ENCODE results near the gene SNCA.

The SNCA gene

GRCh38 chr4:89836897-89837384 is at the start of gene SNCA:
Gene SNCA, minus strand, starts transcription at chr4:89837161. Its CDS starts 1,494 bp downstream, at chr4:89835667.
- no peak for DNase-seq (ENCODE audit: low read depth, low spot score)

- DNase-seq (ENCODE audit: low read depth, low spot score) = no peak
These were observed 42.3 kb upstream of the SNCA start for GRCh38 chr4:89879215-89879614.

DNA sequence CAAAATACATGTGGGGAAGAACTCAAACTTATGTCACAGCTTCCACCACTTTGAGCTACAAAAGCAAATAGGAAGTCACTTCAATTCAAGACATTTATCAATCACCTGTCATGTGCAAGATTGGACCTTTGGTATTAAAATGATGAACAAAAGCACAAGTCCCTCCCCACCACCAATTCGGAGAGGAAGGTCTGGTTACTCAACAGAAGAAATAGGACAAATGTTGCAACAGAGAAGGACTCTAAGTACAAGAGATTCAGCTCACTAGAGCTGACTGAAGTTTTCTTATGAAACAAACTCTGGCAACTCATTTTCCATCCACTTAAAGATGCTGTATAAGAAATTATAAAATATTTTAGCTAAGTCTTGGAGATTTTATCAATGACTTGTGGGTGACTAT is 41.6 kb upstream of the SNCA start:
- DNase-seq (ENCODE audit: low read depth, low spot score) = no peak

GRCh38 chr4:89876548-89876947 is 39.6 kb upstream of the SNCA start:
- no peak for DNase-seq (ENCODE audit: low read depth, low spot score)

DNA sequence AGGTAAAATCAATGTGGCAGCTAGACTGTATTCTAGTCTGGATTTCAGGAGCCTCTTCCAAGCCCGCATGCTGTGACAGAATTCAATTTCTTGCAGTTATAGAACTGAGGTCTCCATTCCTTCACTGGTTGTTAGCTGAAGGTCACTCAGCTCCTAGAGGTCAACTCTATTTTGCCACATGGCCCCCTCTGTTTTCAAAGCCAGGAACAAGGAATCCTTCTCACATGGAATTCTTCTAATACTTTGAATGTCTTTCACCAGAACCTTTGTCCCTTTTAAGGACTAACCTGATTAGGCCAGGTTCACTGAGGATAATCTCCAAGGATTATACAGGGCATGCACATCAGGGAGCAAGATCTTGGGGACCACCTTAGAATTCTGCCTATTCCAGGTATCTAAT is 34.2 kb upstream of the SNCA start:
- no peak for DNase-seq (ENCODE audit: low read depth, low spot score)

DNA sequence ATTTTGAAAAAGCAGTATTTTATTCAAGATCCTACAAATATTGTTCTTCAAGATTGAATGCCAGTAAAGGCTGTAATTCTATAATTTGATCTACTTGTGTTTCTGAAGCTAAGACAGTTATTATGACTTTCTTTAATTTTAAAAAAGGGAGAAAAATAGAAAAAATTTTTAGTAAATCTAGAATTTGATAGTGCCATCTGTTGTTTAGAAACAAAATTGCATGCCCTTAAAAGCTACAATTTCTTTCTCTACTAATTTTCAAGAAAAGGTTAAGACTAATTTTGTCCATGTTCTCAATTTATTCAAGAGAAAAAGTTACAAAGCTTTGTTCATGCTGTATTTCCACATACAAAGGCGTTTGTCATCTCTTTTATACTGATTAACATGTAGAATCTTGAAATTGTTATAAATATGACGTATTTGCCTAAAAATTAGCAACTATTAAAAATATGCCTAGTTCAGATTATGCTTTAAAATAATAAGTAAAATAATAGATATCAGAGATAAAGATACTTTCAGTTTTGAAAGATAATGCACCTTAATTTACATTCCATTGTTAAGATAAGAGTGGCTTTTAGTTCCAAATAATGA is 32.1 kb upstream of the SNCA start:
- DNase-seq (ENCODE audit: low read depth, low spot score) = no peak

GRCh38 chr4:89868276-89868675 is 31.3 kb upstream of the SNCA start:
- DNase-seq (ENCODE audit: low read depth, low spot score) = no peak

DNA sequence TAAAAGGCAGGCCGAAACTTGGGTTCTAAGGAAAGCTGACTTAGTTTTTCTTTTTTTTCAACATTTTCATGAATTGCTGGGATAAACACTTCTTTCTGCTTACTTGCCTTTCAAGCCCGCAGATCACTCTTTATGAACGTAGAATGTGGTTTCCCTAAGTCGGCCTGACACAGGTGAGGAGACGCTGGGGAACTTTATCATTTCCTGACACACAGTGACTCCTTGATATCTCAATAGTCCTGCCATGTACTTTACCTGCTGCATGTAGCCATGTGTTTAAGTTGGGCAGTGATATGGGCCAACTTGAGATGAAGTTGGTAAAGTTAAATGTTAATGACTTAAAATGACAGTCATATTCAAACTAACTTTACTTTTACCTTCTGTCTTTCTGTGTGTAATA is 26.6 kb upstream of the SNCA start:
- no peak for DNase-seq (ENCODE audit: low read depth, low spot score)

DNA sequence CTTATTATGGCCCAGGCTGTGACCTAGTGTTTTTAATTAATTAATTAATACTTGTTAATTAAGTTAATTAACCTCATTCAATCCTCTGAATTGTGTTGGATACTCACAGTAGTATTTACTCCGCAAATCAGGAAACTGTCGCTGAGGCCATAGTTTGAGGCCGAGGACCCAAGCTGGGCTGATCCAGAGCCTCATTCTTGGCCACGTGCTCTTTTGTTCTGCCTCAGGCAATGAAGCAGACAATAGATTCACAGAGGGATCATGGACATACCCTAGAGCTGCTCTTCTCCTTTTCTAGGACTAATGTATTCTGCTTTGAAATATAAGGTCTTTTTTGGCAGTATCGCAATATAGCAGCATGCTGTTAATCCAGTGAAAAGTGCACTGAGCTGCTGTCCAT is 24.0 kb upstream of the SNCA start:
- no peak for DNase-seq (ENCODE audit: low read depth, low spot score)

GRCh38 chr4:89855236-89855635 is 18.3 kb upstream of the SNCA start:
- no peak for DNase-seq (ENCODE audit: low read depth, low spot score)

GRCh38 chr4:89847571-89848325 is 10.8 kb upstream of the SNCA start:
- no peak for DNase-seq (ENCODE audit: low read depth, low spot score)

- no peak for DNase-seq (ENCODE audit: low read depth, low spot score)
These were observed 2.6 kb upstream of the SNCA start for GRCh38 chr4:89839558-89839957.

DNA sequence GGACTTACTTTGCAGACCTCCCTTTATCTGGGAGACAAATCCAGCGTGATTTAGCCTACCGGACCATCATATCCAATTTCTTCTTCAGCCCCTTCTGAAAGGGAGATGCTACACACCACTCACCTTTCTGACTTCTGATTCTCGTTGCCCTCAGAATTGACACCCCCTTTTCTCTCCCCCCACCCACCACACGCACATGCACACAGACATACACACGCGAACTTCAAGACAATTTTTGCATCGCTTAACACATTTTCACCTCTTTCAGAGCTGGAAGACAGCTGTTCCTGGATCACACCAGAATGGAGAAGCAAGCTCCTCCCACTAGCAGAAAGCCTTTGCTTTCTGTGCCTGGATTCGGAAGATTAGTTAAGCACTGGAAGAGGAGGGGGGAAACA is 1.0 kb upstream of the SNCA start:
- no peak for DNase-seq (ENCODE audit: low read depth, low spot score)

- DNase-seq (ENCODE audit: low read depth, low spot score) = no peak
These were observed 528 bp upstream of the SNCA start for GRCh38 chr4:89837385-89837992.

- DNase-seq (ENCODE audit: low read depth, low spot score) = no peak
These were observed 773 bp downstream of the SNCA start for GRCh38 chr4:89836031-89836745.

GRCh38 chr4:89835413-89835812 is 1.5 kb downstream of the SNCA start:
- no peak for DNase-seq (ENCODE audit: low read depth, low spot score)

DNA sequence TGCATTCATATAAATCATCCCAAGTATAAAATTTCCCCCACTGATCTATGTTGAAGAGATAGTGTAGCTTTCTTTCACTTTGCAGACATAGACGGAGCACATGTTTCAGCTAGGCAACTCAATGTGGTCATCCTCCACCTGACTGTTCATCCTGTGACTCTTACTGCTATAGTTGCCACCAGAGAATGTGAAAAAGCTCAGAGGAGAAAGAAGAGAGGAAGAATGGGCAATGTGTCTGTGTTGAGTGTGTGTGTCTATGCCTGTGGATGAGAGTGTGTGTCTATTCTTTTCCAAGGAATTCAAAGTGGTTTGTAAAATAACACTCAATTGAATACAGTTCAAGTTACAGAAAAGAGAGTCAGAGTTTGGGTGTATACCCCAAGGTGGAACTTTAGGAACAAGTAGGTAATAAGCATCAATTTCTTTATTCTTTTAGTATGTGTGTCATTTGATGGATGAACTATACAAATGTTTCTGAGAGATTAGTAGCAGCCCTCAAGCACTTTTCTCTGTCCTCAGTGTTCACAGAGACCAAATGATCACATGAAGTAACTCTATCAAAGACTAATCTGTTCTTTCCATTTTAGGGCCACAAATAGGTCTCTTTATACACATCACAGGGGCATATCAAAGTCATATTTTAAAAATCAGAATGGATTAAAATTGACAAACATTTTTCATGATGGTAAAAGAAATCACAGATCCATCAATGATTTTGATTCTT is 2.3 kb downstream of the SNCA start:
- DNase-seq (ENCODE audit: low read depth, low spot score) = no peak

GRCh38 chr4:89829470-89830138 is 7.4 kb downstream of the SNCA start:
- DNase-seq (ENCODE audit: low read depth, low spot score) = no peak

- DNase-seq (ENCODE audit: low read depth, low spot score) = no peak
These were observed 13.5 kb downstream of the SNCA start for GRCh38 chr4:89823416-89823815.

DNA sequence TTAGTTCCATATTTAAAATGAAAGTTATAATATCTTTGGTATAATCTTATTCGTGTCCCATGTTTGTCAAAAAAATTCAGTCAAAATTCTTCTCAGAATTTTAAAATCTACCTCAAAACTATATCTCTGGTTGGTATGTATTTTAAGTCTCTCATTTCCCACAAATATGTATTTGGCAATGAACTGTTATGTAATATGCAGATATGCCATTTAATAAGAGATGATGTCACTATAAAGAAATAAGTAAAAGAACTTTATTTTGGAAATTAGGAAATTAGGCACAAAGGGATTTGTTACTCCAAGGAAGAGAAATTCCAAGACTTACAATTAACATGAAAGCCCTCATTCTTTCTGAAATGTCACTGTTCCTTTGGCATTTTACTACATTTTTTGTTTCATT is 15.3 kb downstream of the SNCA start:
- DNase-seq (ENCODE audit: low read depth, low spot score) = no peak

- no peak for DNase-seq (ENCODE audit: low read depth, low spot score)
These were observed 17.0 kb downstream of the SNCA start for GRCh38 chr4:89820010-89820409.

All from activated CD4-positive, CD25-positive, alpha-beta regulatory T cell treated with anti-CD3 and anti-CD28 coated beads, Interleukin-2, amount 50 U/mL, for 16 hours (primary cell).